ENCODE measurements around the gene MPHOSPH9.
A peak's percentile ranks its signal among the peaks of the same experiment; 100 is the strongest.

The MPHOSPH9 gene

DNA sequence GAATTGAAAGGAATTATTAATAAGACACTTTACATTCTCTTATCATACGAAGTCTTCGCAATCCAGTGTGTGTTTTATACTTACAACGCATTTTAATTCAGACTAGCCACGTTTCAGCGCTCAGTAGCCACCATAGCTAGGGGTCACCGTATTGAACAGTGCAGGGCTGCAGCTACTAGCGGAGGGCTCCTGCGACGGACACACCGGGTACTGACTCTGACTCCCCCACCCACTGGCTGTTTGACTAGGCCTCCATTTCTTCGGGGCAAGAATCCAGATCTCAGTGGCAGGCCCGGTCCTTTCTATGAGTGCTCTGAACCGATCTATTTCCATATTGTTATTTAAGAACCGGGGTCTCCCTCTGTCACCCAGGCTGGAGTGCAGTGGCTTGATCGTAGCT, 40.2 kb upstream of the MPHOSPH9 start:
- WGBS, 2 donors (ENCODE audit: extremely low coverage in 2 of 2, insufficient read length in 2 of 2, insufficient replicate concordance in 1 of 2), result no CpG with 5 or more reads among the region's 15 CpGs
- Histone ChIP-seq H2BK12ac (ENCODE audit: low read length) (no peak overlapping the region), H3K27me3 (ENCODE audit: control insufficient read depth in 3 of 3, insufficient read depth in 3 of 3, low read depth in 1 of 3, low read length in 3 of 3) (no peaks in the 10 kb centered on the region), H3K4ac (ENCODE audit: low read length) (no peak overlapping the region), H3K9me3 (replicated peaks in 1 of 2; ENCODE audit: control insufficient read depth in 2 of 2, insufficient read depth in 1 of 2, low read depth in 1 of 2, low read length in 2 of 2) (no peaks in the 10 kb centered on the region), H3K4me2 (ENCODE audit: insufficient read depth, low read length, poor library complexity, severe bottlenecking) (no peak overlapping the region), H2BK15ac (ENCODE audit: low read length) (no peak overlapping the region), H3K23ac (ENCODE audit: low read depth, low read length, poor library complexity) (no peak overlapping the region), H3K9ac (ENCODE audit: low read depth, low read length, poor library complexity) (no peak overlapping the region), H3K79me1 (ENCODE audit: low read depth, low read length) (peaks cover 14% of the 10 kb centered on the region), H4K8ac (ENCODE audit: low read depth, low read length) (no peak overlapping the region), H3K4me1 (ENCODE audit: control insufficient read depth in 2 of 2, insufficient read depth in 1 of 2, low read depth in 1 of 2, low read length in 2 of 2) (peaks cover 14% of the 10 kb centered on the region in 2 donors), H2AK5ac (ENCODE audit: low read depth, low read length) (no peak overlapping the region), H3K4me3 (ENCODE audit: low read length in 2 of 2) (no peak overlapping the region), H3K27ac (replicated peaks; ENCODE audit: low read length) (no peak overlapping the region), H2AFZ (ENCODE audit: low read length) (no peak overlapping the region), H2BK5ac (ENCODE audit: low read length) (no peak overlapping the region), H2BK120ac (ENCODE audit: low read depth, low read length) (no peak overlapping the region), H3K14ac (ENCODE audit: low read length) (no peak overlapping the region), H3K18ac (ENCODE audit: low read length) (no peak overlapping the region), H4K91ac (ENCODE audit: low read depth, low read length, poor library complexity) (no peak overlapping the region), H3K36me3 (replicated peaks in 1 of 2; ENCODE audit: control insufficient read depth in 2 of 2, insufficient read depth in 2 of 2, low read length in 2 of 2) (peaks cover 3 to 10% of the 10 kb centered on the region in 2 donors)
- no peak for DNase-seq (ENCODE audit: low spot score)

GRCh38 chr12:123271001-123271668, 38.2 kb upstream of the MPHOSPH9 start:
- Histone ChIP-seq H4K8ac (ENCODE audit: low read depth, low read length) (no peak overlapping the region), H3K4me2 (ENCODE audit: insufficient read depth, low read length, poor library complexity, severe bottlenecking) (peak overlapping the region; percentile 99), H4K91ac (ENCODE audit: low read depth, low read length, poor library complexity) (no peak overlapping the region), H3K23ac (ENCODE audit: low read depth, low read length, poor library complexity) (peak overlapping the region; percentile 95), H3K9me3 (replicated peaks in 1 of 2; ENCODE audit: control insufficient read depth in 2 of 2, insufficient read depth in 1 of 2, low read depth in 1 of 2, low read length in 2 of 2) (no peaks in the 10 kb centered on the region), H2AFZ (ENCODE audit: low read length) (peak overlapping the region; percentile 71), H3K27me3 (ENCODE audit: control insufficient read depth in 3 of 3, insufficient read depth in 3 of 3, low read depth in 1 of 3, low read length in 3 of 3) (no peaks in the 10 kb centered on the region), H2BK12ac (ENCODE audit: low read length) (no peak overlapping the region), H3K14ac (ENCODE audit: low read length) (peak overlapping the region; percentile 94), H3K18ac (ENCODE audit: low read length) (peak overlapping the region; percentile 100), H2BK120ac (ENCODE audit: low read depth, low read length) (peak overlapping the region; percentile 99), H2BK5ac (ENCODE audit: low read length) (peak overlapping the region; percentile 96), H2AK5ac (ENCODE audit: low read depth, low read length) (peak overlapping the region; percentile 100), H2BK15ac (ENCODE audit: low read length) (peak overlapping the region; percentile 85), H3K36me3 (replicated peaks in 1 of 2; ENCODE audit: control insufficient read depth in 2 of 2, insufficient read depth in 2 of 2, low read length in 2 of 2) (peaks cover 15 to 30% of the 10 kb centered on the region in 2 donors), H3K27ac (replicated peaks; ENCODE audit: low read length) (peak overlapping the region; percentile 94), H3K4me3 (ENCODE audit: low read length in 2 of 2) (peak overlapping the region; percentile 64 to 83), H3K4me1 (ENCODE audit: control insufficient read depth in 2 of 2, insufficient read depth in 1 of 2, low read depth in 1 of 2, low read length in 2 of 2) (peaks cover 14 to 16% of the 10 kb centered on the region in 2 donors), H3K9ac (ENCODE audit: low read depth, low read length, poor library complexity) (peak overlapping the region; percentile 92), H3K4ac (ENCODE audit: low read length) (peak overlapping the region; percentile 93), H3K79me1 (ENCODE audit: low read depth, low read length) (peaks cover 29% of the 10 kb centered on the region)
- peak; percentile 68 for DNase-seq (ENCODE audit: low spot score)
- no CpG with 5 or more reads among the region's 108 CpGs for WGBS, 2 donors (ENCODE audit: extremely low coverage in 2 of 2, insufficient read length in 2 of 2, insufficient replicate concordance in 1 of 2)

GRCh38 chr12:123270214-123271000, 37.5 kb upstream of the MPHOSPH9 start:
- Histone ChIP-seq H2AK5ac (ENCODE audit: low read depth, low read length) (peak overlapping the region; percentile 100), H2AFZ (ENCODE audit: low read length) (peak overlapping the region; percentile 71), H3K9me3 (replicated peaks in 1 of 2; ENCODE audit: control insufficient read depth in 2 of 2, insufficient read depth in 1 of 2, low read depth in 1 of 2, low read length in 2 of 2) (no peaks in the 10 kb centered on the region), H2BK120ac (ENCODE audit: low read depth, low read length) (peak overlapping the region; percentile 99), H3K4ac (ENCODE audit: low read length) (peak overlapping the region; percentile 100), H2BK5ac (ENCODE audit: low read length) (peak overlapping the region; percentile 96), H3K4me2 (ENCODE audit: insufficient read depth, low read length, poor library complexity, severe bottlenecking) (peak overlapping the region; percentile 99), H3K4me3 (ENCODE audit: low read length in 2 of 2) (peak overlapping the region; percentile 64 to 83), H3K4me1 (ENCODE audit: control insufficient read depth in 2 of 2, insufficient read depth in 1 of 2, low read depth in 1 of 2, low read length in 2 of 2) (peaks cover 14 to 16% of the 10 kb centered on the region in 2 donors), H3K14ac (ENCODE audit: low read length) (peak overlapping the region; percentile 94), H3K9ac (ENCODE audit: low read depth, low read length, poor library complexity) (peak overlapping the region; percentile 97), H3K18ac (ENCODE audit: low read length) (peak overlapping the region; percentile 100), H3K27ac (replicated peaks; ENCODE audit: low read length) (peak overlapping the region; percentile 94), H3K27me3 (ENCODE audit: control insufficient read depth in 3 of 3, insufficient read depth in 3 of 3, low read depth in 1 of 3, low read length in 3 of 3) (no peaks in the 10 kb centered on the region), H3K23ac (ENCODE audit: low read depth, low read length, poor library complexity) (peak overlapping the region; percentile 95), H3K79me1 (ENCODE audit: low read depth, low read length) (peaks cover 32% of the 10 kb centered on the region), H2BK15ac (ENCODE audit: low read length) (peak overlapping the region; percentile 85), H3K36me3 (replicated peaks in 1 of 2; ENCODE audit: control insufficient read depth in 2 of 2, insufficient read depth in 2 of 2, low read length in 2 of 2) (peaks cover 22 to 37% of the 10 kb centered on the region in 2 donors), H4K91ac (ENCODE audit: low read depth, low read length, poor library complexity) (peak overlapping the region; percentile 100), H2BK12ac (ENCODE audit: low read length) (no peak overlapping the region), H4K8ac (ENCODE audit: low read depth, low read length) (peak overlapping the region; percentile 48)
- no peak for DNase-seq (ENCODE audit: low spot score)
- WGBS, 2 donors (ENCODE audit: extremely low coverage in 2 of 2, insufficient read length in 2 of 2, insufficient replicate concordance in 1 of 2), result no CpG with 5 or more reads among the region's 51 CpGs

DNA sequence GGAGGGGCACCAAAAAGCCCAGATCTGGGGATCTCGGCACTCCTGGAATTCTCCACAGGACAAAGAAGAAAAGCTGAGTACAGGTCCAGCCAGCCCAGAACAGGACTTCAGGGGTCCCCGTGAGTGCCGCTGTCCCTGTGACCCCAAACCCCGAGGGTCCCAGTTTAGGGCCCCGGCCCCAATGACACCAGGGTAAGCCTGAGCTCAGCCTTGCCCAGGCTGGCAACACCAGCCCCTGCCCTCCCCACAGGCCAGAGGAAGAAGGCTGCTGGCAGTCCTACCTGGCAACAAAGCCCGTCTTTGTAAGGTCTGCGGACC, 36.9 kb upstream of the MPHOSPH9 start:
- no peak for DNase-seq (ENCODE audit: low spot score)
- Histone ChIP-seq H3K79me1 (ENCODE audit: low read depth, low read length) (peaks cover 32% of the 10 kb centered on the region), H3K9me3 (replicated peaks in 1 of 2; ENCODE audit: control insufficient read depth in 2 of 2, insufficient read depth in 1 of 2, low read depth in 1 of 2, low read length in 2 of 2) (no peaks in the 10 kb centered on the region), H2AK5ac (ENCODE audit: low read depth, low read length) (peak overlapping the region; percentile 100), H3K27me3 (ENCODE audit: control insufficient read depth in 3 of 3, insufficient read depth in 3 of 3, low read depth in 1 of 3, low read length in 3 of 3) (no peaks in the 10 kb centered on the region), H2BK15ac (ENCODE audit: low read length) (no peak overlapping the region), H3K23ac (ENCODE audit: low read depth, low read length, poor library complexity) (peak overlapping the region; percentile 95), H2BK120ac (ENCODE audit: low read depth, low read length) (peak overlapping the region; percentile 99), H4K8ac (ENCODE audit: low read depth, low read length) (no peak overlapping the region), H3K14ac (ENCODE audit: low read length) (peak overlapping the region; percentile 77), H3K18ac (ENCODE audit: low read length) (peak overlapping the region; percentile 100), H3K4me2 (ENCODE audit: insufficient read depth, low read length, poor library complexity, severe bottlenecking) (peak overlapping the region; percentile 99), H3K4ac (ENCODE audit: low read length) (peak overlapping the region; percentile 100), H3K27ac (replicated peaks; ENCODE audit: low read length) (peak overlapping the region; percentile 94), H3K9ac (ENCODE audit: low read depth, low read length, poor library complexity) (peak overlapping the region; percentile 97), H2BK12ac (ENCODE audit: low read length) (no peak overlapping the region), H3K4me3 (ENCODE audit: low read length in 2 of 2) (peak overlapping the region; percentile 64 to 83), H2AFZ (ENCODE audit: low read length) (peak overlapping the region; percentile 71), H2BK5ac (ENCODE audit: low read length) (peak overlapping the region; percentile 96), H4K91ac (ENCODE audit: low read depth, low read length, poor library complexity) (peak overlapping the region; percentile 100), H3K4me1 (ENCODE audit: control insufficient read depth in 2 of 2, insufficient read depth in 1 of 2, low read depth in 1 of 2, low read length in 2 of 2) (peaks cover 14 to 16% of the 10 kb centered on the region in 2 donors), H3K36me3 (replicated peaks in 1 of 2; ENCODE audit: control insufficient read depth in 2 of 2, insufficient read depth in 2 of 2, low read length in 2 of 2) (peaks cover 25 to 43% of the 10 kb centered on the region in 2 donors)
- no CpG with 5 or more reads among the region's 7 CpGs for WGBS, 2 donors (ENCODE audit: extremely low coverage in 2 of 2, insufficient read length in 2 of 2, insufficient replicate concordance in 1 of 2)
